Nephron (organoid): ENCODE results near the gene COG6.

Source experiments
- H3K27ac Mint-ChIP-seq, 3 experiments: 2 replicates each; pipeline ENCODE4 v1.8.0; 2020; ENCODE audit warnings: mixed read lengths in 3 of 3, mild to moderate bottlenecking in 2 of 3, moderate library complexity in 1 of 3
- H3K27me3 Mint-ChIP-seq: 2 replicates; pipeline ENCODE4 v1.8.0; 2021; ENCODE audit warnings: low read depth, mild to moderate bottlenecking, moderate library complexity, mixed read lengths
- H3K36me3 Mint-ChIP-seq: 2 replicates; pipeline ENCODE4 v1.8.0; 2020; ENCODE audit warnings: low read depth, mixed read lengths
- H3K4me1 Mint-ChIP-seq: 2 replicates; pipeline ENCODE4 v1.8.0; 2020; ENCODE audit warnings: mixed read lengths
- H3K4me3 Mint-ChIP-seq, 3 experiments: 2 replicates each; pipeline ENCODE4 v1.8.0; 2020; ENCODE audit warnings: mild to moderate bottlenecking in 3 of 3, mixed read lengths in 3 of 3, moderate library complexity in 2 of 3
- H3K9me3 Mint-ChIP-seq: 2 replicates; pipeline ENCODE4 v1.8.0; 2020; ENCODE audit warnings: mixed read lengths
- TF ChIP-seq, protein P1 (sequence below), 3 experiments: fragments of 200-600 bp; sonication (generic); IDR thresholded peaks; one replicate each; pipeline ENCODE4 v1.5.0; 2021; ENCODE audit warnings: antibody characterized with exemption in 3 of 3; ENCODE audit not compliant: unreplicated experiment in 3 of 3

The COG6 gene

DNA sequence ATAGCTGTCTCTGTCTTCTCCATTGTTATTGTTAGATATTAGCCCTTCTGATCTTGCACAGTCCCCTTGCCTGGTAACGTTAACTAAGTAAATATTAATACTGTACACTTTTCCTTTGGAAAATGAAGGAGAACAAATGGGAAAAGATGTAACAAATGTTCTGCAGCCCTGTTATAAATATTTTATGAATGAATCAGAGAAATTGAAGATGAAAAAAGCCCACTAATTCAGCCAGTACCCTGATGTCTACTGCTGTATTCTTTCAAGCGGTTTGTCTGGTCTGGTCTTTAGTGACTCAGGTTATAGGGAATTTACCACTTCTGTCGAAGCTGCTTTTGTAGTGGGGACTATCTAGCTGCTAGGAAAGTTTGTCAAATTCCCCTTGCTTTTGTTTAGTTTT lies 121.0 kb downstream of the COG6 start:
- Mint-ChIP-seq H3K27me3 (no peaks in the 10 kb centered on the region), H3K36me3 (no peaks in the 10 kb centered on the region), H3K4me3 (no peak overlapping the region), H3K4me1 (peaks cover 11% of the 10 kb centered on the region), H3K27ac (no peak overlapping the region), H3K9me3 (peaks cover 4% of the 10 kb centered on the region)
- TF ChIP-seq, protein P1, sequence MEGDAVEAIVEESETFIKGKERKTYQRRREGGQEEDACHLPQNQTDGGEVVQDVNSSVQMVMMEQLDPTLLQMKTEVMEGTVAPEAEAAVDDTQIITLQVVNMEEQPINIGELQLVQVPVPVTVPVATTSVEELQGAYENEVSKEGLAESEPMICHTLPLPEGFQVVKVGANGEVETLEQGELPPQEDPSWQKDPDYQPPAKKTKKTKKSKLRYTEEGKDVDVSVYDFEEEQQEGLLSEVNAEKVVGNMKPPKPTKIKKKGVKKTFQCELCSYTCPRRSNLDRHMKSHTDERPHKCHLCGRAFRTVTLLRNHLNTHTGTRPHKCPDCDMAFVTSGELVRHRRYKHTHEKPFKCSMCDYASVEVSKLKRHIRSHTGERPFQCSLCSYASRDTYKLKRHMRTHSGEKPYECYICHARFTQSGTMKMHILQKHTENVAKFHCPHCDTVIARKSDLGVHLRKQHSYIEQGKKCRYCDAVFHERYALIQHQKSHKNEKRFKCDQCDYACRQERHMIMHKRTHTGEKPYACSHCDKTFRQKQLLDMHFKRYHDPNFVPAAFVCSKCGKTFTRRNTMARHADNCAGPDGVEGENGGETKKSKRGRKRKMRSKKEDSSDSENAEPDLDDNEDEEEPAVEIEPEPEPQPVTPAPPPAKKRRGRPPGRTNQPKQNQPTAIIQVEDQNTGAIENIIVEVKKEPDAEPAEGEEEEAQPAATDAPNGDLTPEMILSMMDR (IDR thresholded peaks at IDR 0.05; ENCODE audit: unreplicated experiment in 3 of 3): no peak

DNA sequence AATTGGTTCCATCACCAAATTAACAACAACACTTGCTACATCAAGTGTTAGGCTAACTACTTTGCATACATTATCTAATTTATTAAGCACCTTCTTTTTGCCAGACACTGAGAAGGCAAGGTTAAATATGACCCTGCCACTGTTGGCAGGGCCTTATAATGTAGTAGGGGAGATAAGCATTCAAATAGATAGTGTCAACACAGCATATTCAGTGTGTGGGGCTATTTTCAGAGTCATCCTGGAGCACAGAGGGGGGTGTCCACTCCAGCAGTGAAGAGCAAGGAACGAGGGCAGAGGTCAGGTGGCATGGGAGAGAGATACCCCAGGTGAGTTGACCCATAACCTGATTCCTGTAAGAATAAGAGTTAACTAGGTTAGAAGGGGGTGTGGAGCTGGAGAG lies 121.6 kb downstream of the COG6 start:
- peaks cover 4% of the 10 kb centered on the region for H3K9me3 Mint-ChIP-seq
- H3K27me3 Mint-ChIP-seq: no peaks in the 10 kb centered on the region
- H3K27ac Mint-ChIP-seq: no peak overlapping the region
- H3K4me1 Mint-ChIP-seq: peaks cover 11% of the 10 kb centered on the region
- TF ChIP-seq, protein P1 (IDR thresholded peaks at IDR 0.05; ENCODE audit: unreplicated experiment in 3 of 3): no peak
- no peaks in the 10 kb centered on the region for H3K36me3 Mint-ChIP-seq
- no peak overlapping the region for H3K4me3 Mint-ChIP-seq

DNA sequence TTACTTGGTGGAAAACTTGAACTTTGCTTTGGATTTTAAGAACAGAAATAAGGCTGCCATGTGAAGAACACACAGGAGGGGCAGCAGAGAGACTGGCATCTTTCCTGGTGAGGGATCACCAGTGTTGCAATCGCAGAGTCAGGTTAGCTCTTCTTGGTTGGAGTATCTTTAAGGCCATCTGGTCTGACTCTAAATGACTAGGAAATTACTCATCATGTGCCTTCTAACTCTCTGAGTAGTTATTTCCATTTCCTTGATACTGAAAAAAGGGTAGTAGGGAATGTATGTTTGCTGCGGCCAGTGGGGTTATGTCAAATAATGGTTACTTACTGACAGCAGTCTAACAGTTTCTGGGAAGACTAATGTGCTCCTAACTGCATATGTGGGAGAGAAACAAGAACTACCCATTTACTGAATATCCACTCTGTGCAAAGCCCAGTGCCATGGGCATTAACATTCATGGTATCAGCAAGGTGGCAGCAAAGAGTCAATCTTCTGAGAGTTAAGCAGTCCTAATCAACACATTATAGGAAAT lies 122.1 kb downstream of the COG6 start:
- TF ChIP-seq, protein P1 (IDR thresholded peaks at IDR 0.05; ENCODE audit: unreplicated experiment in 3 of 3): no peak
- Mint-ChIP-seq H3K4me3 (no peak overlapping the region), H3K36me3 (no peaks in the 10 kb centered on the region), H3K4me1 (peaks cover 11% of the 10 kb centered on the region), H3K9me3 (peaks cover 4% of the 10 kb centered on the region), H3K27ac (no peak overlapping the region), H3K27me3 (no peaks in the 10 kb centered on the region)

DNA sequence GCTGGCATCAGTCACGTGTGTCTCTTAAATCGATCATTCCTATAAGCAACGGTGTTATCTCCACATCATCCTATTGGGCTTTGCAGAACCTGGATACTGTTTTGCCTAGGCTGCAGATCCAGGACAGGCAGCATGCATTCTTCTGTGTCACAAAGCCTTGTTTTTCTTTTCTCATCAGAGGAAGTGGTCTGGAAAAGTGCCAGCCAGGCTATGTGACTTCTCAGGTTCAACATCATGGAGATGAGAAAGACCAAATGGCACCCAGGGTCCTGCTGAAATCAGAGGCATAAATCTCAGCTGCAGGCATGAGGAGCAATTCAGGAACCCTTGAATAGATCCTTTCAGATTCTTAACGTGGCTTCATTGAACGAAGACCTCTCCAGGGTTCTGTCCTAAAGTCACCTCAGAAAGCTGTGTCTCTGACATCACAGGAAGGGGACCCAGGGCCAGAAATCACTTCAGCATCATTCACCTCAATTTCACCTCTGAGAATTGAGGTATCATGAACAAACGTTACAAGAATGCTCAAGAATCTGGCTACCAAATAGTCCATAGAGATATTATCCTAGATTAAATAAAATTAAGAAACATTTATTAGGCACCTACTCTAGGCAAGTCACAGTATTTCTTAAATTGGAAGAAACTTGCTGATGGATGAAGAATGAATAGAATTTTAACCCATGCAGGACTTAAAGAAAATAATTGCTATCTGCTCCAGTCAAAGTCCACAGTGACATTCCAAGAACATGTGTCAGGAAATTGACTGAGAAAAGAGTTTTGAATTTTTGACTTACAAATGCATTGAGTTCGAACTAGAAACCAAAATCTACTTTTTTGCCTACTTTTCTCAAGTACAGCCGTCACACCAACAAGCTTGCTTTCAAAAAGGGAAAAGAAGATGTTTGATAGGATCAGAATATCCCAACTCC lies 124.1 kb downstream of the COG6 start:
- Mint-ChIP-seq H3K9me3 (peaks cover 4% of the 10 kb centered on the region), H3K4me3 (no peak overlapping the region), H3K4me1 (peaks cover 16% of the 10 kb centered on the region), H3K27me3 (no peaks in the 10 kb centered on the region), H3K27ac (no peak overlapping the region), H3K36me3 (no peaks in the 10 kb centered on the region)
- TF ChIP-seq, protein P1 (IDR thresholded peaks at IDR 0.05; ENCODE audit: unreplicated experiment in 3 of 3): no peak

DNA sequence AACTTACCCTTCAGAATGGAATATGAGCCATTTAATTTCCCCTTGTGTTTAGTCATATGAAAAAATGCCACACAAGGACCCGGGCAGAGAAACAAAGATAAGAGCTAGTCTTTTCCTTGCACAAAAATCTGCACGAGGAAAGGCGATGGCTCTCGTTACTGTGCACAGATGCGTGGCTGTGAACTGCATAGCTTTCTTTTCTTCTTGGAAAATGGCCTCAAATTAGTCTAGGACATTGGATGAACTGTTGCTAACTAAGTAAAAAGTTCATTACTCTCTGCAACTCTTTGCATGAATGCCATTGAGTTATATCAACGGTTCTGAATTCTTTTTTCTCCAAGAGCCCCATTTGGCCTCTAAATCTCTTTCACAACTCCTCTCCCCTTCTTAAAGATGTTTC lies 125.2 kb downstream of the COG6 start:
- Mint-ChIP-seq H3K27ac (peak overlapping the region in 2 of 3 experiments; percentile 28 to 61), H3K27me3 (no peaks in the 10 kb centered on the region), H3K9me3 (peaks cover 4% of the 10 kb centered on the region), H3K4me3 (no peak overlapping the region), H3K36me3 (no peaks in the 10 kb centered on the region), H3K4me1 (peaks cover 19% of the 10 kb centered on the region)
- TF ChIP-seq, protein P1 (IDR thresholded peaks at IDR 0.05; ENCODE audit: unreplicated experiment in 3 of 3): no peak
